ENCODE measurements around the gene PLN.

DNA sequence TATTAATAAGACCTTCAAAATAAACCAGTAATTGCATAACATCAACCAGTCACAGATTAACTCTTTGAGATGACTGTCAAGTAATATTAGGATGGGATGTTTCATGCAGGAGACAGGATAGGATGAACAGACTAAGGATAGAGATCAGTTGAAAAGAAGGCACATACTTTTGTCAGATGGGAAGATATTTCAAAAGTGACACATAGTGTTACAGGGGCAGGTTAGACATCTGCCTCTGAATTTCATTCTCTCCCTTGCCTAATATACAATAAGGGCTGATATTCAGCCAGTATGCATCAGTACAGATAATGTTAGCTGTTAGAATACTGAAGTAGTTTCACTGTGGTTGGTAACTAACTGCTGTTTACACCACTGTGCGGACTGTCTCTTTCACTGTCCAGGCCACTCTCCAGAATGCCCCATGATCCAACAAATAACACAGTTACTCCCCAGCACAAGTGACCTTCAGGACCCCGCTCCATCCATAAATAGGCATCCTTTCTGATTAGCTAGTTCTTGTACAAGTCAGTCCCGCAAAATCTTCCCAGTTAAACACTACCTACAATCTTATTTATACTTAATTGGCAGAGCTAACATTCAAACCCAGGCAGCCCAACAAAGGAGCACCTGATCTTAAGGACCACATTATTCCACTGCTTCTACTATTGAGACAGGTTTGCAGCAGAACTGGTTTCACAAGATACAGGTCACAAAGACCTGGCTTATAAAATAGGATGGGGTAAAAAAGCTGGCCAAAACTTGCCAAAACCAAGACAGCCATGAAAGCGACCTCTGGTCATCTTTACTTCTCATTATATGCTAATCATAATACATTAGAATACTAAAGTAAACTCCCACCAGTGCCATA, 21.9 kb upstream of the PLN start:
- TF ChIP-seq, protein P1, sequence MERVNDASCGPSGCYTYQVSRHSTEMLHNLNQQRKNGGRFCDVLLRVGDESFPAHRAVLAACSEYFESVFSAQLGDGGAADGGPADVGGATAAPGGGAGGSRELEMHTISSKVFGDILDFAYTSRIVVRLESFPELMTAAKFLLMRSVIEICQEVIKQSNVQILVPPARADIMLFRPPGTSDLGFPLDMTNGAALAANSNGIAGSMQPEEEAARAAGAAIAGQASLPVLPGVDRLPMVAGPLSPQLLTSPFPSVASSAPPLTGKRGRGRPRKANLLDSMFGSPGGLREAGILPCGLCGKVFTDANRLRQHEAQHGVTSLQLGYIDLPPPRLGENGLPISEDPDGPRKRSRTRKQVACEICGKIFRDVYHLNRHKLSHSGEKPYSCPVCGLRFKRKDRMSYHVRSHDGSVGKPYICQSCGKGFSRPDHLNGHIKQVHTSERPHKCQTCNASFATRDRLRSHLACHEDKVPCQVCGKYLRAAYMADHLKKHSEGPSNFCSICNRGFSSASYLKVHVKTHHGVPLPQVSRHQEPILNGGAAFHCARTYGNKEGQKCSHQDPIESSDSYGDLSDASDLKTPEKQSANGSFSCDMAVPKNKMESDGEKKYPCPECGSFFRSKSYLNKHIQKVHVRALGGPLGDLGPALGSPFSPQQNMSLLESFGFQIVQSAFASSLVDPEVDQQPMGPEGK (tag by site-specific recombination; IDR thresholded peaks at IDR 0.05): no peak
- TF ChIP-seq ZSCAN30 (tag by site-specific recombination; IDR thresholded peaks at IDR 0.05) (no peak), ZNF843 (tag by site-specific recombination; IDR thresholded peaks at IDR 0.05) (no peak)
- TF ChIP-seq, protein P2, sequence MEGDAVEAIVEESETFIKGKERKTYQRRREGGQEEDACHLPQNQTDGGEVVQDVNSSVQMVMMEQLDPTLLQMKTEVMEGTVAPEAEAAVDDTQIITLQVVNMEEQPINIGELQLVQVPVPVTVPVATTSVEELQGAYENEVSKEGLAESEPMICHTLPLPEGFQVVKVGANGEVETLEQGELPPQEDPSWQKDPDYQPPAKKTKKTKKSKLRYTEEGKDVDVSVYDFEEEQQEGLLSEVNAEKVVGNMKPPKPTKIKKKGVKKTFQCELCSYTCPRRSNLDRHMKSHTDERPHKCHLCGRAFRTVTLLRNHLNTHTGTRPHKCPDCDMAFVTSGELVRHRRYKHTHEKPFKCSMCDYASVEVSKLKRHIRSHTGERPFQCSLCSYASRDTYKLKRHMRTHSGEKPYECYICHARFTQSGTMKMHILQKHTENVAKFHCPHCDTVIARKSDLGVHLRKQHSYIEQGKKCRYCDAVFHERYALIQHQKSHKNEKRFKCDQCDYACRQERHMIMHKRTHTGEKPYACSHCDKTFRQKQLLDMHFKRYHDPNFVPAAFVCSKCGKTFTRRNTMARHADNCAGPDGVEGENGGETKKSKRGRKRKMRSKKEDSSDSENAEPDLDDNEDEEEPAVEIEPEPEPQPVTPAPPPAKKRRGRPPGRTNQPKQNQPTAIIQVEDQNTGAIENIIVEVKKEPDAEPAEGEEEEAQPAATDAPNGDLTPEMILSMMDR (tag by site-specific recombination; IDR thresholded peaks at IDR 0.05): no peak
